Measurements from ENCODE around the gene HES7.

The HES7 gene

DNA sequence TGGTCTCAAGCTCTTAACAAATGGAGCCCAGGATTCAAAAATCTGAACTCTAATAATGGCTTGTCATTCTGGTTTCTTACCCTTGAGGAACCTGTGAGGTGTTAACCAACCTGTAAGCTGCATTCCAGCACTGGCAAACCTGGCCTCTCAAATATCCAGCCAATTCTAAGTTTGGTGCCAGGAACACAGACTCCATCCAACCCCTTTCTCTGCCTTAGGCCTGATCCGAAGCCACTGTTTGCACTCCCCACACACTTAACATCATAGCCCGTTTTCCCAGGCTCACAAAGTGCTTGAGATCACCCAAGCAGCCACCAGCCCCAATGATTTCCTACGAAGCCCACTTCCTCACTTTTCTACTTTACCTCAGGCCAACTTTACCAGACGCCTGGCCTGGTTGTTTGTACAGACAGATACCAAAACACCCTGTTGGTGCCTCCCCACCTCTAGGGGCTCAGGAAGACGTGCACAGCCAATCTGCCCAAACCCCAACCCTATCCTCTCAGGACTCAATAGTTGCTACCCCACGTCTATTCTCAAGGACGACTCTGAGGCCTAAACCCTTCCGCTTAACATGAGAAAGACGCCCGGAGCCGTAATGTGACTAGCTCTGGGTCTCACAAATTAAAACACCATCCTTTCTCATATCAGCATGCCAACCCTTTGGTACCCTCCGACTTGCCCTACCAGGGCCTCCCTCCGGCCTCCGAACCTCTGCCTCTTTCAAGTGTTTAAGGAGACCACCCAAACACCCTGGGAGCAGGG lies 31.5 kb upstream of the HES7 start:
- DNase-seq: no peak

- DNase-seq: no peak
Observed at GRCh38 chr17:8154608-8155155, 30.8 kb upstream of the HES7 start.

DNA sequence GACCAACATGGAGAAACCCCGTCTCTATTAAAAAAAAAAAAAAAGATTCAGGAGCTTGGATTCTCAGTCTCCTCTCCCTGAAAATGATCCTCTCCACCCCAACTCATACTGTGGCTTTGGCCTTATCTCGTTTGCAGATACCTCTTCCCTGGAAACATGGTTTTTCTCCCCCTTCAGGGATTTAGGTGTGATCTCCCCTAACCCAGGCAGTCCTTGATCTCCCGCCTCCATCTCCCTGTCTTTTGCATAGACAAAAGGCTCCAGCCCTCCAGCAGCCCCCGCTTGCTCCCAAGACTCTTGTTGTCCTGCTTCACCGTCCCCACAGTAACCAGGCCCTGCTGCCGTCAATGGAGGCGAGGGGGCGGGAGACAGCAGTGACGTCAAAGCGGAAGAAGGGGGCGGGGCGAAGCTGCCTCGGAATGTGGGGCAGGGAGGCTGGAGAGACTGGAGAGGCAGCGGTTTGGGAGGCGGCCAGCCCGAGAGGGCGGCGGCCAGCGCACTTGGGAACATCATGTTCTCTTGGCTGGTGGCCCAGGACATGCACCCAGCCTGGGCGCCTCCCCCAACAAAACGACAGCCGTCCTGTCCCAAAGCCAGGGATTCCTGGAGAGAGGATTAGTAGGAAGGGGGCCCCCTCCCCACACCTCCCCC lies 30.2 kb upstream of the HES7 start:
- DNase-seq: peak; percentile 98

DNA sequence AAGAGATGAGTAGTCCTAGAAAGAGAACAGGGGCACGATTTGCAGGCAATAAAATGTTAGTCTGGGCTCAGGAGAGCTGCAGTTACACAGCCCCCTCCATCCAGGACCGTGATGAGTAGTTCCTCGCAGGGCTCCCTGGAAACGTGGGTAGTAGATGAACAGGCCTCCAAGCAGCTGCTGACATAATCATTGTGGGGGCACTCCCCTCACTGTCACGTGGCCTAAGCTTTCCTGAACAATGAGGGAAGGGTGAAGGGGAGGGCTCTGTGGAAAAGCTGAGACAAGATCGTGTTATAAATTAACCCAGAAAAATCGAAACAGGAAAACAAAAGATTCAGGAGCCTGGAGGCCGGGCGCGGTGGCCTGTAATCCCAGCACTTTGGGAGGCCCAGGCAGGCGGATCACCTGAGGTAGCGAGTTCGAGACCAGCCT lies 29.6 kb upstream of the HES7 start:
- peak; percentile 97 for DNase-seq

GRCh38 chr17:8153031-8153451 lies 29.1 kb upstream of the HES7 start:
- DNase-seq: no peak

DNA sequence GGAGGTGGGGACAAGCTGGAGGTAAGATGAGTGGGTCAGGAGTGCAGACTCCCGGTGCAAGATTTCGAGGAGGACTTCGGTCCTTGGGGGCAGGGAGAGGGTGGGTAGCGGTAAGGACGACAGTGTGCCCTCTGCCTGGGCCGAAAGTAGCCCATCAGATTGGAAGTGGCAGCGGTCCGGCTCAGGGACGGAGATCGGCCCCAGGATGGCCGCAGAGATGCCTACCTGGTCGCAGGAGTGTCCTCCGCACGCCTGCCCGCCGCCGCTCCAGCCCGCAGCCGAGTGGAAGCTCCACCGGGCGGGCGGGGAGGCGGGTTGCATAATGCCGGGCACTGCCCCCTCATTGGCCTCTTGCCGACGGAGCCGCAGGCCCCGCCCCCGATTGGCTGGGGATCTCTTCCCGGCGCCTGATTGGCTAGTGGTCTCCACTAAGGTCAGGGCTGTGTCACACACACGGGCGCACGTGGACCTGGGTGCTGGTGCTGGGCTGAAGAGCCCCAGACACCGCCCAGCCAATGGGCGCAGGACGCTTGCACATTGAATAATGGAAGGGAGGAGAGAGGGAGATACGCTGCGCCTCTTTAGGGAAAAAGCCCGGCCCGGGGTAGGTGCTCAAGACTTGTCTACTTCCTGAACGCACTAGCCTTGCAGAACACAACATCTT lies 28.3 kb upstream of the HES7 start, which contains the start of gene PER1:
TSS of gene PER1 (minus strand) at position 293 of the 664 bp plus-strand sequence. CDS start 1,698 bp downstream, outside the sequence.
- DNase-seq: peak; percentile 96

DNA sequence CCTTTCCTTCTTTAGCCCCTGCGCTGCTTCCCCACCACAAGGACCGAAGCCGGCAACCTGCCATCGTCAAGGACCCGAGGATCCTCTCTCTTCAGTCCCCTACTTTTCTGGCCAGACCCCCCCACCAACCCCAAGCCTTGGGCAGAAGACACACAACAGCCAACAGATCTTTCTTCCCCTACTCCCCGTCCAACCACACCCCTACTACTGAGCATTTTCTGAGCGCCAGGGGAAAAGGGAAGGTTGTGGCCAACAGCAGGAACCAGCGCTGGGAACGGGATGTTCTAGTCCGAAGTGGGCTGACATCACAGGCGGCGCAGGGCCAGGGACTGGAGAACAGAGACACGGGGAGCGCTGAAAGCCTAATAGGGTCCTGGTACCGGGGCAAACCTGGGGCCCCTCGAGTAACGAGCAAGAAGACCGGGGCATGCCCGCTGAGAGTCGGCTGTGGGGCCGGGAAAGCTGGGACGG lies 27.8 kb upstream of the HES7 start:
- peak; percentile 84 for DNase-seq

DNA sequence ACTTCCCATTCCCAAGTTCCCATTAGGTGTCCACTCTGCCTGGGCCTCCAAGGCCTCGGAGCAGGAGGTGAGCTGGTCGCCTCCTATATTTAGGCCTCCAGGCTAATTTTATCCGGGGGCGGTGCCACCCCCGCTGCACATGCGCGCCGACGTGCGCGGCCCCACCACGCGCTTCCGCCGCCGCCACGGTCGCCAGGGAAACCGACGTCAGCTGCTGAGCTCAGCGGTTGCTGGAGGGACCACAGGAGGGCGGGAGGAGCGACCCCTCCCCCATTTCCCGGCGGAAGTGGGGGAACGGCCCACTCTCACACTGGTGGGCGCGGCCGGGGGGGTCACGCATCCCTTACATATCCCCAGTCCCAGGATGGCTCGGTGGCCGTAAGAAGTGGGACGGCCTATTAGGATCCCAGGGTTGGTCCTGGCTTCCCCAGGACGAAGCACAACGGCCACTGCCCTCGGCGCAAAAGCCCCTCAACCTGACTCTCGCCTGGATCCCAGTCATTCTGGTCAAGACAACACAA lies 27.3 kb upstream of the HES7 start:
- peak; percentile 86 for DNase-seq

DNA sequence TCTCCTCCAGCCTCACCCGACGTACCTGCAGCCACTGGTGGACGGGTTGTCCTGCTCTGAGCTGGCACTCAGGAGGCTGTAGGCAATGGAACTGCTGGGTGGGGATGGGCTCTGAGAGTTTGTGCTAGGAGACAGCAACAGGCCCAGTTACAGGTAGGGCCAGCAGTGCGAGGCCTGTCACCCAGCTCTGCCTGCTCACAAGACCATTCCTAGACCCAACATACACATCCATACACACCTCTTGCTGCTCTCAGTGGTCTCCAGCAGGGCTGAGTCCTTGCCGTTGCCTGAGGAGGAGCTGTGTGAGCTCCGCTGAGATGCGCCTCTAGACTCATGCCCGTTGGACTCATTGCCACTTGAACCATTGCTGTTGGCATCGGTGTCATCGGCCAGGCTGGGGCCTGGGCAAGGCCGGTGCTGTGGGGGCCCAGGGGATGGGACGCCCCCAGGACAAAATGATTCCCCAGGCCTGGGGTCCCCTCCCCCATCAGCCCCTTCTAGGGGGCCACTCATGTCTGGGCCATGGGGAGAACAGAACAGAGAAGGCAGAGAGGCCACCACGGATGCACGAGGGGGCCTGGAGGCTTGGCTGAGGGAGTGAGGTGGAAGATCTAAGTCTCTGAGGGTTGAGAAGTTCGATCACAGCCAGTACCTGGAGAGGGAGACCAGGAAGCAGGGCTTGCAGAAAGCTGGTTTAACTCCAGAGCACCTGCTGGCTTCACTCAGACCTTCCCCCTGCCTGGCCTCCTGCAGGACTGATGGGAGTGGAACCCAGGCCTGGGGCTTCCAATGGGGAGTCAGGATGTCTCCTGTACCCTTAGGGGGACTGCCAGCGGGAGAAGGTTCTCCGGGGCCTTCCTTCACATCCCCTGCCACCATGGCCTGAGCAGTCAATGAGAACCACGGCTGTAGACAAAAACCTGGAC lies 26.6 kb upstream of the HES7 start:
- no peak for DNase-seq

DNA sequence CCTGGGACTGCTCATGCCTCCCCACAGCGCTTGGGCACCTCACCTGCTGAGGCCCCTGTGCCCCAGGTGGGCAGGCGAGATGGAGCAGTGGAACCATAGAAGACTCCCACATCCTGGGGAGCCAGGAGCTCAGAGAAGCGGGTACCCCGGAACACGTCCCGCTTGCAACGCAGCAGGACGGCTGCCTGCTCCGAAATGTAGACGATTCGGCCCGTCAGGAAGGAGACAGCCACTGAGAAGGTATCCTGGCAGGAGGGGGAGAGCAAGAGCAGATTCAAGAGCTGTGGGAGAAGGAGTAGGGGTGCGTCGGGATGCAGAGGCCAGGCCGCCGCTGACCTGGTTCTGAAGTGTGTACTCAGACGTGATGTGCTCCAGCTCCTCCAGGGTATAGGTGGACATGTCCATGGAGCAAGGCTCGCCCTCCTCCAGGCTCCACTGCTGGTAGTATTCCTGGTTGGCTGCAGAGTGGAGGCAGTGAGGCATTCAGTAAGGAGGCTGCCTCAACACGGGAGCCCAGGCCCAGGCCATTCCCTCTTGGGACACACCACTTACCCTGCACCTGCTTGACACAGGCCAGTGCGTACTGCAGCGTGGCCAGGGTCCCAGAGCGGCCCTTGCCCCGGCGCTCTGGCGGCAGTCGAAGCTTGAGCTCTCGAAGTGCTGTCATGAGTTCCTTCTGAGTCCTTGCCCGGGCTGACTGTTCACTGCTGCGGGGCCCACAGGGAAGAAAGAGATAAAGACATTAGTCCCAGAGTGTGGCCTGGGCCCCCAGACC lies 25.7 kb upstream of the HES7 start:
- DNase-seq: no peak

DNA sequence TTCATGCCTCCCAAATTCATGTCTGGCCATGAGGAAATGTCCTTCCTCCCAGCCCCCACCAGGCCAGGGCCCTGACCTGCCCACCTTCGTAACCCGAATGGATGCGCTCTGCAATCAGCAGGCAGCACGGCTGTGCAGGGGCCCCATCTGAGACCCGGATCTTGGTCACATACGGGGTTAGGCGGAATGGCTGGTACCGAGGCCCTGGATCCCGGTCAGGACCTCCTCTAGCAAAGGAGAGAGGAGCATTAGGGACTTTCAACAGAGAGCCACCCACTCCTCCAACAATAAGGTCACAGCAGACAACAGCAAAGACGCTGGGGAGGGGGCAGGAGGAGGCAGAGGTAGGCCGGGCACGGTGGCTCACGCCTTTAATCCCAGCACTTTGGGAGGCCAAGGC lies 24.7 kb upstream of the HES7 start:
- DNase-seq: no peak

DNA sequence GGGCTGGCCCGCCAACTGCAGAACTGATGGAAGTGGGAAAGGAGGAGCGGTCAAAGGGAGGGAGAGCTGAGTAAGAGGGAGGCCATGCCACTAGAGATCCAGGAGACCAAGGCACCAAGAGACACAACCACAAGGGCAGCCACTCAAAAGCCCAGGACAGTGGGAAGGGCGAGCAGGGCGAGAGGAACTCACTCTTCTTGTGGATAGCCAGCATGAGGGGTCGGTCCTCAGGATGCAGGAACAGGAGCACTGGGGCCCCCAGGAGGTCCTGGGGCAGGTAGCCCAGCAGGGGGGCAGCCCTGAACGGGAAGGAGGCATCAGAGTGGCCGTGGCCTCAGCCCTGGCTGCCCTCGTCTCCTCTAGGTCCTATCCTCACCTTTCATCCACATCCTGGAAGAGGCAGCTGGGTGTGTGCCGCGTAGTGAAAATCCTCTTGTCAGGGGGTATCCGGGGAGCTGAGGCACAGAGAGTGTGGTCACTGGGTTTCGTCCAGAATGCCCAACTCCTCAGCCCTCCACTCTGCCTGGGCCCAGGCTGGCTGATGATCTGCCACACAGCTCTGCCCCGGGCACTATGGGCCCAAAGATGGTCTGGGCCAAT lies 24.0 kb upstream of the HES7 start:
- DNase-seq: no peak

DNA sequence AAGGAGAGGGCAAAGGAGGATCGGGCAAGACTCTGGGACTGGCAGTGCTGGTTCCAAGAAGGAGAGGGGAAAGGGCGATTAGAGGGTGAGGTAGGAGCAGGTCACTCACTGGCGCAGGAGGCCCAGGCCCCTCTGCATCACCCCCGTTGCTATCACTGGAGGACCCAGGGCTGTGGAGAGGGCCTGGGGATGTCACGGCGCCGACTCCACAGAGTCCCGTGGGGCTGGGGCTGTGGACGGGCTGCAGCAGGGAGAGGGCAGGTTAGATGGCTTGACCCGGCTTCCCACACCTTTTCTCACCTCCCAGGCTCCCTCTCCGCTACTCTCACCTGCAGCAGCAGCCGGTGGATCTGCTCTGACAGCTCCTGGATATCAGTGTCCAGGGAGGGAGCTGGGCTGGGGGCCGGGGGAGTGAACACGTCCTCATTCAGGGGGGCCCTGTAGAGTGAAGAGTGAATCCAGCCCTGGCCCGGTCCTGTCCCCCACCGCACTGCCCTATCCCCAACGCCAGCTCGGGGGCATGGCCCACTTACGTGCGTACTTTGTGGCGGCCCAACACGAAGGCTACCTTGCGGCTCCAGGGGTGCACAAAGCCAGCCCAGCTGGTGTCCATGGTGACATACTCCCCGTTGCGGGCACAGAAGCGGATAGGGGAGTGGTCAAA lies 23.4 kb upstream of the HES7 start:
- DNase-seq: no peak

GRCh38 chr17:8146381-8147140 lies 22.7 kb upstream of the HES7 start:
- no peak for DNase-seq

DNA sequence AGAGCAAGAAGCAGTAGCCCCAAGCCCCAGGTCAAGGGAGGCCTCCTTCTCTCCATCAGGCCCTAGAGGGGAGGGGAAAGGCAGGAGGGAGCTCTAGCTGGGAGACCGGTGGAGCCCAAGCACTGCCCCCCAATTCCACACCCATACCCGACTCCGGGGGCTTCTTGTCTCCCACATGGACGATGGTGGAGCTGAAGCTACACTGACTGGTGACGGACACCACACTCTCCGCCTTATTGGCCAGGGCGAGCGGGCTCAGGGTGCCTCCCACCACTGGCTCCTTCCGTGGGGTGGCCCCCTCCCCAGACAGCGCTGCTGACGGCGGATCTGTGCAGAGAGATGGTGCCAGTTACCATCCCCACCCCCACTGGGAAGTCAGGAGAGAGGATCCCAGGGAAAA lies 21.9 kb upstream of the HES7 start:
- no peak for DNase-seq

- DNase-seq: no peak
Observed at GRCh38 chr17:8144401-8145231, 20.7 kb upstream of the HES7 start.

DNA sequence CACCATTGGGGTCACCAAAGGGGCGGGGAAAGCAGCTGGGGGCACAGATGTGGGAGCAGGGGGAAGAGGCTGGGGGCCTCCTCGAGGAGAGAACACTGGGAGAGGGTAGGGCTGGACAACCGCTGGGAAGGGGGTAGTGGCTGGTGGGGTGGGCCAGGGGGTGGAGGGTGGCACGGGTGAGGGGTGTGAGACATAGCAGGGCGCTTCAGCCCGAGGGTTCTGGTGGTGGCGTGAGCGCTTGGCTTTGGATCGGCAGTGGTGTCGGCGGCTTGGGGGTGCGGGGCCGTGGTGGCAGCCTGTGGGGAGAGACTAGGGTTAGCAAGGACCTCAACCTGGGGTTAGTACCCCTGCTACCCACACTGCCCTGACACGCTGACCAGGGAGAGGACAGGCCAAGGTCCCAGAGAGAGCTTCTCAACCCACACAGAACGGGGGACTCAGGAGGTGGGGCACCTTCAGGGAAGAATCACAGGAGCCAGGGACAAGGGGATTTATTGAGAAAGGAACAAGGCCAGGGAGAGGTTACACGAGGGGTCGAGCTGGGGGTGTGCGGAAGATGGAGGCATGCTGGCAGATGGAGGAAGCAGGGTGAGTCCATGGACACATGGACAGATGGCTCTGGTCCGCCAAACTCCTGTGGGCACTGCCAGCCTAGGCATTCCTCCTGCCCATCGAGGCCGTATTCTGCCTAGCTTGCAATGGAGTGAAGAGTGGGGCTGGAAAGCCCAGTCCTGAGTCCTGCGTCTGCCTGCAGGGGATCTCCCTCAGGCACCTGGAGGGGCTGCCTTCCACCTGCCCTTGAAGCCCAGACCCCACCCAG lies 19.9 kb upstream of the HES7 start:
- DNase-seq: no peak

Measured in suppressor macrophage treated with lipopolysaccharide for 4 hours (primary cell).